ENCODE data around the gene CITED2.
"Not testable (repeated sequence)": the region's sequence is repeated elsewhere in the genome, so short reads cannot be mapped to it uniquely, and the experiment has no call there.

Gene CITED2, protein sequence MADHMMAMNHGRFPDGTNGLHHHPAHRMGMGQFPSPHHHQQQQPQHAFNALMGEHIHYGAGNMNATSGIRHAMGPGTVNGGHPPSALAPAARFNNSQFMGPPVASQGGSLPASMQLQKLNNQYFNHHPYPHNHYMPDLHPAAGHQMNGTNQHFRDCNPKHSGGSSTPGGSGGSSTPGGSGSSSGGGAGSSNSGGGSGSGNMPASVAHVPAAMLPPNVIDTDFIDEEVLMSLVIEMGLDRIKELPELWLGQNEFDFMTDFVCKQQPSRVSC

DNA sequence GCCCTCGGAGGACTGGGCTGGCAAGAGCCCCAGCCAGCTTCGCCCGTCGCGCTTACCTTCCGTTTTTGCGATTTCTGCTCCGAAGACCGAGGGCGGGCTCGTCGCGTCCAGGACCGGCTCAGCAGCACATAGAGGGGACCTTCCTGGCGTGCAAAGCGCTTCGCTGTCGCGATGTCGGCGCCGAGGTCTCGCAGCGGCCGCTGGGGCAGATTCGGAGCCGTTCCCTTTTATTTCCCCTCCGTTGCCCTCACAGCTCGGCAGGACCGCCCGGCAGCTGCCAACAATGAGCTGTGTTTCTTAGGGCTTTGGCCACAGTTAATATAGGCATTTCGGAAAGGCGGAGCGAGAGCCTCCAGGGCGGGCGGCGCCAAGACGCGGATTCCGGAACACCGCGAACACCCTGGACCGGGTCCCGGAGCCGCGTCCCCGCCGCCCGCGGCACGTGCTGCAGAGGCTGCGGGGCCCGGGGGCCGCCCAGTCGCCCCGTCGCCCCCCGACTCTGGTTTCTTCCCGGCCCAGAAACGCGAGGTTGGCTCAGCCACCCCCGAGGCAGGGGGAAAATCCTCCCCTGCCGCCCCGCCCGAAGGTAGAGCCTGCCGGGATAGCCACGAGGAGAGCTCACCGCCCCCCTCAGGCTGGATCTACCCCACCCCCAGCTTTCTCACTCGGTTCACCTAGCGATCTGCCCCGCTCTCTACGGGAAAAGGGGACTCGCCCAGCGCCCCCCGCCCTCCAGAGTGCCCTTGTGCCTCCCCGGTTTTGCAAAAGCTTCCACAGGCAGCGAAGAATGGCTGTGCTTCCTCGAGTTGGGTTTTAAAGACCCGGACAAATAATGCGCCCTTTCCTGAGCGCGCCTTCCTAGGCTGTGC lies at the start of gene CITED2:
TSS of gene CITED2 (minus strand) at position 292 of the 869 bp plus-strand sequence. CDS start 704 bp downstream, outside the sequence.
- DNase-seq, result peak; percentile 95

DNA sequence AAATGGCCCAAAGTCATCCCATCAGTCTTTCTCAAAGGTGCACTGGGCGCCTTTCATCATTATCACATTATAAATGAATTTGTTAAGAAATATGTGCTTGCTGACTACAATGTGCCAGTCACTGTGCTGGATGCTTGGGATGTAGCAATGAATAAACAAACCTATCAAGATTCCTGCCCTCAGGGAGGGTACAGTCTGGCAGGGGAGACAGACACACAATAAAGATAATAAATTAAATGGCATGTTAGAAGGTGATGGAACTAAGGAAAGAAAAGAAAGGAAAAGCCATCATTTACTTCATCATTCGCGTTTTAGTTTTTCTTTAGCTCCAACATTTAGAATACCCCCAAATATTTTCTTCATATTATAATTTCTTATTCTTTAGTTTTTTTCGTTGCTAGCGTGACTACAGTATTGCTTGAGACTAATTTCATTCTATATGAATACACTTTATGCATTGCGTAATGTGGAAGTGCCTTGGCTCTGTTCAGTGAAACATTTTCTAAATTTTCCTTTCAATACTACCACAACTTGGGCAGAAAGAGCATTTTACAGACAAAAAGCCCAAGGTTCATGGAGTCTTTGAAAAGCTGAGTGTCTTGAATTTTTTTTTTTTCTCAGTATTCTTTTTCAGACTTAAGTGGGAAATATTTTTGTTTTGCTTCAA lies 48.7 kb upstream of the CITED2 start:
- DNase-seq, result no peak

DNA sequence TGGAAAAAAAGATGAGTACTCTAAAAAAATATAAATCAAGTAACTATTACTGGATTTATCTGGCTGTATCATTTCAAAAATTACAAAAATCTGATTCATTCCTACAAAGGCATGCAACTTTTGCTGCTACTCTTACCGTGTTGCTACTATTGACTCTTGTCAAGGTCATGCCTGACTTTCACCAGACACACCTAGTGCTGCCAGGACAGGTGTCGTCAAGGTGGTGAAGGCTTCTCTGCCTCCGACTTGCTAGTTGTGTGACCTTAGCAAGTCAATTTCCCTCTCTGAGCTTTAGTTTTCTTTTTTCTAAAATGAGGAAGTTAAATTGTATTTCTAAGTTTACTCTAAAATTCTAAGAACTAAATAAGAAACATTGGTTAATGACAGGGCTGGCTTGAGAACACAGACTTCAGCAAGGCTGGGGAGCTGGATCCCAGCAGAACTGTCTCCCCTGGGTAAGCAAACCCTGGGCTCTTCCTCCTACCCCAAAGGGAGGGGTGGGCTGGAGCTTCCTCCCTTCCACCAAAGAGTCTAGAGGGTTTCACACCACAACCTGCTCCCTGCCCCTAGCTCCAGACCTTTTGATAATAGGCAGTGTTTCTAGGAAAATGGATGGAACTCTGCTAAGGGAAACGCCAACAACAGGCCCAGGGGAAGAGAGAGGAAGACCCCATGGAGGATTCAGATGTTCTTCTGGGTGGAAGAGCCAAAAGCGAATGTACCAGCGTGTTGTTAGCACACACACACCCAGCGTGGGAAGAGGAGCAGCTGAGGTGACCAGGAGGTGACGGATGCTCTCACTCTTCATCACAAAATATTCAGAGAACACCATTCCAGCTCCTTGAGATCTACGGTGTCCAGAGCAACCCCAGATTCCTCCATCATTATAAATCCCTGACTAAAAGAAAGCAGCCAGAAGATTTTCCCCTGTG lies 47.9 kb upstream of the CITED2 start:
- DNase-seq, result no peak

DNA sequence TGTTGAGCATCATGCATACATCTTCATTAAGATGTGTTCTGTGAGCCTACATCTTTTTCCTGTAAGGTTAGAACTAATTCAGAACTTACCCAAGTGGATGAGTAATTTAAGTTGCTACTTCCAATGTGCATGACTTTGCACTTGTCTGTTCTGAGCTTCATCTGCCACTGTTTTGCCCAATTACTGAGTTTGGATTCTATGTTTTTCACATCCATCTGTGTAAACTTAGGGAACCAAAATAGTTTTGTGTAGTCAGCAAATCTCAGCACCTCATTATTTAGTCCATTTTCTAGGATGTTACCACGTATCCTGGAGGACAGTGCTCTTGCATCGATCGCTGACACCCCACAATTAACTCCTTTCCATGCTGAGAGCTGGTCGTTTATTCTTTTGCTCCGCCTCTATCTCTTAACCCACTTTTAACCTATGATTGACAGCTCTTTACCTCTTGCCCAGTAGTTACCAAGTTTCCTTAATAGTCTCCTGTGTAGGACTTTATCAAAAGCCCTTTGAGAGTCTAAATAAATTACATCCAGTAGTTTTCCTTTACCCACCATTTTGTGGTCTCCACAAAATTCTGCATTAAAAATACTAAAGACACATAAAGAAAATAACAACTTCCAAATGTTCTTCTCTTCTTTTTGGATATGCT lies 44.2 kb upstream of the CITED2 start:
- no peak for DNase-seq

DNA sequence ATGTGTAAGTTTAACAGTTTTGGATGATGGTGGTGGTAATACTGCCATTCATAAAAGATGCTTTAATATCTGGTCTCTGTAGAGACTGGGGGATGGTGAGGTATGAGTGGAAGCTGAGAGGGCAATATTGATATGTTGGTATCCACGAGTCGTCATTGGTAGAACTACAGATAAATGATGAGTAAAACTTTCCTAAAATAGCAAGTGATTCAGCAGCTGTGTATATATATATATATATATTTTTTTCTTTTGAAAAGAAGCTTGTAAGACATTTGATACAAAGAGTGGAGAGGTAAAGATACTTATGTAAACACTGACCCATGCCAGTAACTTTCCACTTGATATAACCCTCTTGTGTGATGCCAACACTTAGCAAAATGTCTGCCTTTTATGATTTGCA lies 41.7 kb upstream of the CITED2 start:
- DNase-seq, result no peak

DNA sequence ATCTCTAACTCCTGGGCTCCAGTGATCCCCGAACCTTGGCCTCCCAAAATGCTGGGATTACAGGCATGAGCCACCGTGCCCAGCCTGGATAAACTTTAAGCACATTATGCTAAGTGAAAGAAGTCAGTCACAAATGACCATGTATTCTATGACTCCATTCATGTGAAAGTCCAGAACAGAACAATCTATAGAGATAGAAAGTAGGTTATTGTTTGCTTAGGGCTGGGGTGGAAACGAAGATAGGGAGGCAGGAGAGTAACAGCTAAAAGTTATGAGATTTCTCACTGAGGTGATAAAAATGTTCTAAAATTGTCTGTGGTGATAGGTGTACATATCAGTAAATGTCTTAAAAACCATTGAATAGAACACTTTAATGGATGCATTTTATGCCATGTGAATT lies 40.9 kb upstream of the CITED2 start:
- DNase-seq, result no peak

DNA sequence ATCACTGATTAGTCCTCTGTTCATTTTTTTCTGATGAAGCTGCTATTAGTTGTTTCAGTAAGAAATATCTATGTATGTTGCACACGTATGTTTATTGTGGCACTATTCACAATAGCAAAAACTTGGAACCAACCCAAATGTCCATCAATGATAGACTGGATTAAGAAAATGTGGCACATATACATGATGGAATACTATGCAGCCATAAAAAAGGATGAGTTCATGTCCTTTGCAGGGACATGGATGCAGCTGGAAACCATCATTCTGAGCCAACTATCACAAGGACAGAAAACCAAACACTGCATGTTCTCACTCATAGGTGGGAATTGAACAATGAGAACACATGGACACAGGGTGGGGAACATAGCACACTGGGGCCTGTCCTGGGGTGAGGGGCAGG lies 37.7 kb upstream of the CITED2 start:
- not testable (repeated sequence) for DNase-seq

DNA sequence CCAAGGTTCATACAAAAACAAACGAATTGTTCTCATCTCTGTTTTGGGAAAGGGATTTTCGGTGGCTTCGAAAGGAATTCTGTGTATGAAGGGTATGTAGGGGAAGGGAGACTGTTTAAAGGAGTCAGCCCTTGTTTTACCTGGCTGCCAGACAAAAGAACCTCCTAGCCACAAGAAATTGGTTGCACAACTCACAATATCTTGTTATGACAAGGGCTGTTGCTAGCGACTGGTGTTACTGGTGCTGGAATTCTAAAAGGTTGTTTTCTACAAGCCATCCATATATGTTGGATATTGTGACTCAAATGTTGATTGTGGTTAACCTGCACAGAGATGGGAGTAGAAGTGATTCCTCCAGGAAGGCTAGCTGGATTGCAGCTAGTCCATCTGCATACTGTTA lies 34.6 kb upstream of the CITED2 start:
- DNase-seq, result no peak

DNA sequence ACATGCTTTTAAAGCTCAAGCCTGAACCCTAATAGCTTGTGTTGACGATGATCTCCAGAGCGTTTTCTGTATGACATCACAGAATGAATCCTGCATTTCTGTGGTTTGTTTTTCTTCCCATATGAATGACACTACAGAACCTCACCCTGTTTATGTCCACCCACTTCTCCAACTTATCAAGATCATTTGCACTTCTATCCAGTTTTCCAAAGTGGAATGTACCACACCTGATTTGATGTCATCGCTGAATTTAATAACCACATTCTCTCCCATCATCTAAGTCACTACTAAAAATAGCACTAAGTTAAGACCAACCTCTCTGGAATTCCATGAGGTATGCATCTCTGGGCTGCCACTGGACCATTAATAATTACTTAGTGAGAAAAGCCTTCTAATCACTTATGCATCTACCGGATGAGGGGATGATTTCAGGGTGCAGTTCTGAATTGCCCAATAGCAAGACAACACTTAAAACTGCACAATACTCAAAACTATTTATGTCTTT lies 33.3 kb upstream of the CITED2 start:
- no peak for DNase-seq

DNA sequence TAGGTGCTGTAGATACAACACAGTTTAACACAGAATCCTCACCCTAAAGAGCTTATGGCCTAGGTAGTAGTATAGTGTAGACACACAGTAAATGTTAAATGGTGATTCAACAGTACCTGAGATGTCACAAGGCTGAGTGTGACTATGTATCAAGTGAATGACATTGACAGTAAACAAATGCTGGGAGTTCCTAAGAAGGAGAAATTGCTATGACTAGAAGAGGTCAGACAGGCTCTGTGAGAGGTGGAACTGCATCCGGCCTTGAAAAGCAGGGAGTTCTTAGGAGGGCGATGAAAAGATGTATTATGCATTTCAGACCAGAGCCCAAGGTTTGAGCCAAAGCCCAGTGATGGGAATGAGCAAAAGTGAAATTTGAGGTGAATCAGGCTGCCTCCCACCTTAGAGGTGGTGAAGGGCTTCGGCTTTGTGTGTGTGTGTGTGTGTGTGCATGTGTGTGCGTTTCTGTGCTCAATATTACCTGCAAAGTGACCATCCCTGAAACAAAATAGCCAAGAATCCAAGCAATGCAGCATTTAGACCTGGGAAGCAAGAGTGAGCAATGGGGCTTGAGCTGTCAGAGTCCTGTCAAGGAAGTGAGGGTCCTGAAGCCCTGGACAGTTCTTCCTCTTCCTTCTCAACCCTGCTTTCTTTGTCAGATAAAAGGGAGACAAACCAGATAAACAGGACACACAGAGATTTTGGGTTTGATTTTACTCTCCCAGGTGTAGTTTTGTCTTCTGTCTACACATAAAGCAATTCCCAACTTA lies 32.3 kb upstream of the CITED2 start:
- DNase-seq, result no peak

DNA sequence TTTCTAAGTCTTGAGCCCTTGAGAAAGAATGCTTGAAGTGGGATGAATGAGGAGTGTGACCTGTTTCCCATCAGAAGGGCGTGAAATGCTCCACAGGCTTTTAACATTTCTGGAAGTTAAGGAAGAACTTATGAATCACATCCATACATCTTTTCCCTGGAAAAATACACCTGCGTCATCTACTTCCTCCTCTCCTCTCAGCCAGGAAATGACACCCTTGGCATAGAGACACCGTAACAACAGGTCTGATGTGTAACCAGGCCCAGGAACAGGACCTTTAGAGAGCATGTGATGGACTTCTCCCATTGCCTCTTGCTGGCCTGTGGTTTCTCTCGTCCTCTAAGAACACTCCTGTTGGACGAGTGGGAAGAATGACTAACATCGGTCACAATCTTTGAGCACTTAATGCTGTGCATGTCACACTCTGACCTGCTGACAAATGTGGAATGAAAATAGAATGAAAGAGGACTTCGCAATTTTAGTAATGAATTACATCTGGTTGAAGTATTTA lies 28.5 kb upstream of the CITED2 start:
- no peak for DNase-seq

DNA sequence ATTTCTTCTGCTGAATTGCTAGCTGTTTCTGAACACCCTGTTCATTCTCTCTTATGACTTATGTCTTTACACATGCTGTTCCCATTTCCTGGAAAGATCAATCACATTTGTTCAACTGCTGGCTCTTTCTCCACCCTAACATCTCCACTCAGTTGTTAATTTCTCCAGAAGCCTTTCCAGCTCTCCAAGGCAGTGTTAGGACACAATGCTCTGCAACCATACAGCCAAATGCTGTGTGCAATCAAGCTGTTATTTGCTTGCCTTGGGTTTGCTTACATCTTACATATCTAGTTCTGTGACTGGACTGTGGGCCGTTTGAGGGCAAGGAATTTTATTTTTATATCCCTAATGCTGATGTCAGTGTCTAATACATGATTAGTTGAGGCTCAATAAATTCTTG lies 24.2 kb upstream of the CITED2 start:
- DNase-seq, result no peak

DNA sequence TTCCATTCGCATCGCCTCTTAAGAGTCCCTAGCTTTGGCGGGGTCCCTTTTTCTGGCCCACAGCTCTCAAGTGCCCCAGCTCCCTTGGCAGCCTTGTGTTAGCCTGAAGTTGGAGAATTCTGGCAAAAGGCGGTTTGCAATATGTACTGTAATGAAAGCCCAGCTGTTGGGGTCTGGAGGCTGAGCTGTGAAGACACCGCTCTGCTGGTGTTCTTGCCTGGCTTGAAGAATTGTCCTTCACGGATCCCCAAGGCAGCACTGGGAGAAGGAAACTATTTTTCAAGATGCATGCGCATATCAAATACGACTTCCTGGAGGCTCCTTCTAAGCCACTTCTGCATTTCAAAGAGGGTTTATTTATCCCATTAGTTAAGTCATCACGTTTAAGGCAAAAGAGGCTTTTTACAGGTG lies 21.4 kb upstream of the CITED2 start:
- DNase-seq, result no peak

DNA sequence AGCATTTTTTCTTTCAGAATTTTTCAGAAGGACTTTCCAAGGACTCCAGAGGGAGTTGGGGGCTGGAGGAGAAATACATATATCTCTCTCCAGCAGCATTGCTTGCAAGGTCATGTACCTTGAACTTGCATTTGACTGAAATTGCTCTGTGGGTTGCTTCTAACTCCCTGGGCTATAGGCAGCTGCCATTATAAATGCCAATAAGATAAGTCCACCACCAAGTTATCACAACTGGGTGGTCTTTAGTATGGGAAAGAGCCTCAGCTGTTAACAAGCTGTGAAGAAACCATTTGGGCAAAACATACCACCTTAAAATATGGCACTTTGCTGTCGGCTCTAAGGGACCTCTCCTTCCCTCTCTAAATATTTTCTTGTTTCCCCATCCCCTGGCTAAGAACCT lies 20.9 kb upstream of the CITED2 start:
- no peak for DNase-seq

DNA sequence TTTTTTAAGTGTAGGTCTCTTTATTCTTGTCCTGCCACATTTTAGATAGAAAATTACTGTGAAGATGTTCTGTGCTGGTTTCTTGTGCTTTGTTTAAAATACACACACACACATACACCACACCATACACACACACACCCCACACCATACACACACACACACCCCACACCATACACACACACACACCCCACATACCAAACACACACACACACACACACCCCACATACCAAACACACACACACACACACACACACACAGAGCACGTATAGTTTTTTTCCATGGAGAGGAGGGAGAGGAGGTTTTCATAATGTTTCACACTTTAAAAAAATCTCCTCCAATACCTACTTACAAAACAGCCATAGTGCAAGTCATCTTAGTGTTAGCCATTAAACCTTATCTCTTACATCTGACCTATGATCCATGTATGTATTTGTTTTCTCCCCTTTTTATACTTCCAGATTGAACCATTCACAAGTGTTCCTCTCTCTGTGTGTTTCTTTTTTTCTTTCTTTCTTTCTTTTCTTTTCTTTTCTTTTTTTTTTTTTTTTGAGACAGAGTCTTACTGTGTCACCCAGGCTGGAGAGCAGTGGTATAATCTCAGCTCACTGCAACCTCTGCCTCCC lies 19.7 kb upstream of the CITED2 start:
- no peak for DNase-seq

DNA sequence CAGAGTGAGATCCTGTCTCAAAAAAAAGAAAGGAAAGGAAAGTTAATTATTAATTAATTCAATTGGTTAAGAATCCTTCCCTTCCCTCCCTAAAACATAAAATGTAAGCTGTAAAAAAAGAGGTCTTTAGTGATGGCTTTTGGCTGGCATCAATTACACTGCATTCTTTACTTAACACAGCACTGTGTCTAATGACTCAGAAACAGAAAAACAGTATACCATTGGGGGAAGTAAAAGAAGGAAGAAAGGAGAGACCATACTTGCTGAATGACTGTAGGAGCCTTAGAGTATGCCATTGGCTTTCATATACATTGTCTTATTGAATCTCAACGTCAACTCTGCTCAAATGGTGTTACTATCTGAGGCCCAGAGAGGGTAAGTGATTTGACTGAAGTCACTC lies 18.3 kb upstream of the CITED2 start:
- DNase-seq, result no peak

DNA sequence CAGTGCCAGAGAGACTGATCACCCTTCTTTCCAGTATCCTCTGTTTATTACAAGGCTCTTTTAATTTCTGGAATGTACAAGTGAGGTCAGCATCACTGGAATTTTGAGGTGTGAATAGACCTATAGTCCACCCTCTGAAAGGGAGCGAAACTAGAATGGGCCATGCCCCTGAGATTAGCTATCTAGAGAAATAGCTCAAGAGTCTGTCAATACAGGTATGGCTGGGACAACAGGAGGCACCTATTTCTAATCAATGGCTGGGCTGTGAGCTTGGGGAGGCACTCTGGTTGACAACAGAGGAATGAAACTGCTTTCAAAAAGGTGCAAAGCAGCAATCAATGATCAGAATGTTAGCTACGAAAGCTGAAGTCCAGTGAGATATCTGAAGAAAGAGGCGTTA lies 17.3 kb upstream of the CITED2 start:
- DNase-seq, result no peak

DNA sequence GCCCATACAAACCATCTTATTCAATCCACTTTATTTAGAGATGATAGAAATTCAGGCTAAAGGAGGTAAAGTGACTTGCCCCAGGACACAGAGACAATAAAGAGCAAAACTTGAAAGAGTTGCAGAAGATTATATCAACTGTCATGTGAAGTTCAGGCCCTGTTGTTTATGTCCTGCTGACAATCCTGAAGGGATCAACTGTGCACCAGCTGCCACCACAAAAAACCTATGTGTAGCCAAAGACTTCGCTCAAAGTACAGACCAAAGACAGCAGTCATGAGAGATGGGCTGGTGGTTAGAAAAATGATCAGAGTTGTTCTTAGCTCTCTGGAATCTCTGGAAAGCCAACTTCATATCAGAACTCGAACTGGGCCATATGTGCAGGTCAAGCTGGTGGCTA lies 16.0 kb upstream of the CITED2 start:
- DNase-seq, result peak; percentile 41

DNA sequence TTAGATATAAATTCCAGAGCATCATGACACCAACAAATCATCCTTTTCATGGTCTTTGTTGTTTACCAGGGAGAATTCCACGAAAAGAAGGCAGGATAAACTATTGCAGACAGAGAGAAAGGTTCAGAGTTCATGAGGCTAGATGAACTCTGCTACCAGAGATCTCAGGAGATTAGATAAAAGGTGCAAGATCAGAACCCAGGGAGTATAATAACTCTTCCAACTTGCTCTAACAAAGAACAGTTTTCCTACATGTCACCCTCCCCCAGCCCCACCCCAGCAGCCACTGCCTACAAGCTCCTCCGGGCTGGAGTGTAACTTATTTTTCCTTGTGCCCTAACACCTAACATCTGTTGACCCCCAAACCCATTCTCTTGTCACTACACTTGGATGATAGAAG lies 13.9 kb upstream of the CITED2 start:
- no peak for DNase-seq

DNA sequence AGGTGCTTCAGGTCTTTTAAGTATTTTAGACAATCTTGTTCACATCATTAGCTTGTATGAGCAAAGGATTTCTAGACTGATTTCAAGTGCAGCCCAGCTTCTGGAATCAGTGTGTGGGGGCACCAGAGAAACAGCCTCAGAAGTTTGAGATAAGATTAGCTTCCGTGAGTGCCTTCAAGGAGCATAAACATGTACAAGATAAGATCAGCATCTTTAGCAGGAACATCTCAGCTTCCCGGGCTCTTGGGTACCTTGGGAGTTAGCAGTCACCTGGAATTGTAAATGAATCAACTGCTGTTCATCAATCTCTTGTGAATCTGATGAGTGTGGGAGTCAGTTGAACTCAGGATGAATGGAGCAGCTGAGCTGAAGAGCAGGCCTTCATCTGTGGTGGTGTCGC lies 12.0 kb upstream of the CITED2 start:
- no peak for DNase-seq
